SW 1271 (cell line): ENCODE results near the gene VASH2.

Experiments used
- DNase-seq, 2 experiments: peaks; one replicate each; lab custom pipeline; 2025; lab: John Stamatoyannopoulos, UW

VASH2 gene

DNA sequence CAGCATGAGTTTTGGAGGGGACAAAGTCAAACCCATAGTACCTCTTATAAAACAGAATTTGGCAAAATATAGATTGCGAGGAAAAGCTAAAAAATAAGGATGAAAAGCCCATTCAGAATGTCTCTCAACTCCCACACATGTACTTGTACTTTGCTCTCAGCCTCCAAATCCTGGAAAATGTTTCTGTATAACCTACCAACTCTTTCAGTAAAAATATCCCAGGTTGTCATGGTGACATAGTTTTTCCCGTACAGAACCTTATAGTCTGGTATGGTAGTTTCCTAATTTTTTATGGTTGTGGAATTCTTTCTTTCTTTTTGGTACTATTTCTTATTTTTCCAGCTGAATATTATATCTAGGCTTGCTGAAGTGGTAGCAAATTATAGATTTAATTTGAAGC is 85.2 kb downstream of the VASH2 start:
- no peak for DNase-seq
